Osteocyte (in vitro differentiated cells): ENCODE measurements around the gene STARD13. TPM values are rescaled to one million over a fixed set of nuclear protein-coding genes. Genes with fewer than 3 reads are reported as not detected.

Source experiments
- DNase-seq: peaks from one replicate; pipeline ENCODE4 v3.0.0; 2021; ENCODE audit warnings: mixed read lengths; ENCODE audit not compliant: unreplicated experiment; ENCODE audit errors: extremely low spot score
- H3K27ac Mint-ChIP-seq: one replicate; pipeline ENCODE4 v1.8.0; 2021; ENCODE audit warnings: mild to moderate bottlenecking, mixed read lengths; ENCODE audit not compliant: unreplicated experiment
- H3K27me3 Mint-ChIP-seq: one replicate; pipeline ENCODE4 v1.8.0; 2021; ENCODE audit warnings: mixed read lengths; ENCODE audit not compliant: unreplicated experiment
- H3K36me3 Mint-ChIP-seq: one replicate; pipeline ENCODE4 v1.8.0; 2021; ENCODE audit warnings: mixed read lengths; ENCODE audit not compliant: unreplicated experiment
- H3K4me1 Mint-ChIP-seq: one replicate; pipeline ENCODE4 v1.8.0; 2021; ENCODE audit warnings: mixed read lengths; ENCODE audit not compliant: unreplicated experiment
- H3K4me3 Mint-ChIP-seq: one replicate; pipeline ENCODE4 v1.8.0; 2021; ENCODE audit warnings: mild to moderate bottlenecking, moderate library complexity, mixed read lengths; ENCODE audit not compliant: unreplicated experiment
- H3K9me3 Mint-ChIP-seq: one replicate; pipeline ENCODE4 v1.8.0; 2021; ENCODE audit warnings: mixed read lengths; ENCODE audit not compliant: unreplicated experiment
- CTCF ChIP-seq: fragments of 200-600 bp; sonication (generic); IDR thresholded peaks from 2 replicates; pipeline ENCODE4 v1.5.0; 2021; ENCODE audit warnings: antibody characterized with exemption, mild to moderate bottlenecking, moderate library complexity
- total RNA-seq: library from RNA; stranded (reverse); gene quantifications from 2 replicates; pipeline ENCODE4 v1.2.1, GENCODE V29; 2021

Gene STARD13
- total RNA-seq, 1 donor from 2014 or later: 72.0 TPM

DNA sequence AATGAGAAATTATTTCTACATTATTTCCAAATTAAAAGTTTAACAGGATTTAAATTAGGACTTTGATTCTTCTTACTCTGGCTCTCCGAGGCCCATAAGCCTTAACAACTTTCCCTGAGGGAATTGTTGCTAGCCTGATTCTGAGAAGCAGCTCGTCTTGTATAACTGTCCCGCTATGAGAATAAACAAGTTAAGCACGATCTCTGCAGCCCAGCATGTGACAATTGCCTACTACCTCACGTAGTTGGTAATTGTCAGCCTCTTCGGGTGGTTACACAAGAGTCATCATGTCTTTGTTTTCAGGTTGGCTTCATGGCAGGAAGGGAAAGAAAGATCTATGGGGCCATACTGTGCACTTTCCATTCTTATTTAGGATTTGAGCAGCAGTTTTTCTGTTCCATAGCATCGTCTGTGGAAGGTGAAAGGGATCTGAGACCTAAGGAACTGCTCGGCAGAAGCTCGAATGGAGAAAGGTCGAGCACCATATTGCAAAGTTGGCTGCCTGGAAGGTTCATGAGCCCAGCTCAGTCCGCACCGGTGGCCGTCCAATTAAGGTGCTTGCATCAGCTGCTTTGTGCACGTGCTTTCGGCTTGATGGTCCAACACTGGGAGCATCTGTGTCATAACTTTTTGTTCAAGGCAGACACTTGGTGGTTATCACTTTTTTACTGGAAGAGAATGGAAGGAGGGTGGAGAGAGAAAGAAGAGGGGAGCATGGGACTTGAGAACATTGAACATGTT lies 1.8 kb upstream of the STARD13 start:
- Mint-ChIP-seq H3K4me1 (peaks cover 36% of the 10 kb centered on the region), H3K4me3 (no peak overlapping the region), H3K27ac (peak overlapping the region; percentile 12), H3K36me3 (no peaks in the 10 kb centered on the region), H3K27me3 (no peaks in the 10 kb centered on the region), H3K9me3 (no peaks in the 10 kb centered on the region)
- DNase-seq: no peak
- no peak for TF ChIP-seq CTCF

GRCh38 chr13:33286128-33286527 lies 573 bp upstream of the STARD13 start:
- no peak for DNase-seq
- H3K27ac Mint-ChIP-seq: peak overlapping the region; percentile 99
- H3K27me3 Mint-ChIP-seq: no peaks in the 10 kb centered on the region
- TF ChIP-seq CTCF: no peak
- no peaks in the 10 kb centered on the region for H3K9me3 Mint-ChIP-seq
- H3K36me3 Mint-ChIP-seq: peaks cover 8% of the 10 kb centered on the region
- H3K4me3 Mint-ChIP-seq: peak overlapping the region; percentile 93
- peaks cover 47% of the 10 kb centered on the region for H3K4me1 Mint-ChIP-seq

GRCh38 chr13:33284916-33285315 lies 639 bp downstream of the STARD13 start:
- H3K27me3 Mint-ChIP-seq: no peaks in the 10 kb centered on the region
- H3K36me3 Mint-ChIP-seq: peaks cover 8% of the 10 kb centered on the region
- H3K4me1 Mint-ChIP-seq: peaks cover 49% of the 10 kb centered on the region
- H3K4me3 Mint-ChIP-seq: peak overlapping the region; percentile 93
- no peak for DNase-seq
- TF ChIP-seq CTCF: no peak
- H3K27ac Mint-ChIP-seq: peak overlapping the region; percentile 99
- no peaks in the 10 kb centered on the region for H3K9me3 Mint-ChIP-seq

GRCh38 chr13:33284031-33284430 lies 1.5 kb downstream of the STARD13 start:
- Mint-ChIP-seq H3K27ac (peak overlapping the region; percentile 99), H3K4me3 (peak overlapping the region; percentile 93), H3K27me3 (no peaks in the 10 kb centered on the region), H3K36me3 (peaks cover 10% of the 10 kb centered on the region), H3K9me3 (no peaks in the 10 kb centered on the region), H3K4me1 (peaks cover 55% of the 10 kb centered on the region)
- no peak for TF ChIP-seq CTCF
- DNase-seq: no peak

DNA sequence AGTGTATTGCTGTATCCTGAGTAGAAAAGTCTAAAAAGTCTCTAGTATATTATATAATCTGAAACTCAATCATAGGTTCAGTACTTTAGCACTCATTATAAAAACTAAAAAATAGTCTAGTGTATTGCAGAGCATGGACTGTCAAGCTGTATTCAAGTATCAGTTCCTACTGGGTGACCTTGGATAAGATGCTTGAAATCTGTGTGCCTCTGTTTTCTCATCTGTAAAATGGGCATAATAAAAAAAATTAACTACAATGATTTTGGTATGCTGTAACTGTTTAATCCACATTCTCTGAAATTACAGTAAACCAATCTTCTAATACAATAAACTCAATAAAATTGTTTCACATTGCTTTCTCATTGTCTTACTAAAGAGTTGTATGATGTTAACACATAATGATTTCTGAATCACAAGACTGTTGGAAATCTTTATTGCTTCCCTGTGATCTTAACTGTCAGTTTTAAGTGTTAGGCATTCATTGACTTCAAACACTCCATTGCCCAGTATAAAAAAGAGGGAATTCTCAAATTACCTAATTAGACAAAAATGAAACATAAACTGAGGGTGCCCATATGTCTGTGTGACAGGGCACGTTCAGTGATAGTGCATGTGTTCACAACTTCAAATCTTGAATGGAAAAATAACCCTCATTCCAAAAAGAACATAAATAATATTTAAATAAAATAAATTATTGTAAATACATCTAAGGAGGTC lies 2.2 kb downstream of the STARD13 start:
- peak overlapping the region; percentile 93 for H3K4me3 Mint-ChIP-seq
- no peak for TF ChIP-seq CTCF
- H3K4me1 Mint-ChIP-seq: peaks cover 62% of the 10 kb centered on the region
- peak overlapping the region; percentile 99 for H3K27ac Mint-ChIP-seq
- H3K36me3 Mint-ChIP-seq: peaks cover 15% of the 10 kb centered on the region
- no peak for DNase-seq
- no peaks in the 10 kb centered on the region for H3K27me3 Mint-ChIP-seq
- H3K9me3 Mint-ChIP-seq: no peaks in the 10 kb centered on the region
